Right renal pelvis (tissue), 4 donors: ENCODE data around the gene FIS1. TPM values are rescaled to one million over a fixed set of nuclear protein-coding genes. Genes with fewer than 3 reads are reported as not detected.
"Not testable (repeated sequence)": the region's sequence is repeated elsewhere in the genome, so short reads cannot be mapped to it uniquely, and the experiment has no call there.

Experiments used
- DNase-seq, 4 donors: peaks; one replicate each; pipeline ENCODE4 v3.0.0-alpha.2; 2013; ENCODE audit warnings: low read depth in 4 of 4, low spot score in 3 of 4, missing footprints in 1 of 4
- polyA plus RNA-seq, 4 donors: library from polyadenylated mRNA; unstranded; fragments of 120-200 nt; gene quantifications; one replicate each; pipeline ENCODE4 v1.2.1, GENCODE V29; 2013; ENCODE audit not compliant: insufficient read length in 4 of 4

FIS1 gene
- polyA plus RNA-seq, 4 donors = 124 to 182 (median 131) TPM

DNA sequence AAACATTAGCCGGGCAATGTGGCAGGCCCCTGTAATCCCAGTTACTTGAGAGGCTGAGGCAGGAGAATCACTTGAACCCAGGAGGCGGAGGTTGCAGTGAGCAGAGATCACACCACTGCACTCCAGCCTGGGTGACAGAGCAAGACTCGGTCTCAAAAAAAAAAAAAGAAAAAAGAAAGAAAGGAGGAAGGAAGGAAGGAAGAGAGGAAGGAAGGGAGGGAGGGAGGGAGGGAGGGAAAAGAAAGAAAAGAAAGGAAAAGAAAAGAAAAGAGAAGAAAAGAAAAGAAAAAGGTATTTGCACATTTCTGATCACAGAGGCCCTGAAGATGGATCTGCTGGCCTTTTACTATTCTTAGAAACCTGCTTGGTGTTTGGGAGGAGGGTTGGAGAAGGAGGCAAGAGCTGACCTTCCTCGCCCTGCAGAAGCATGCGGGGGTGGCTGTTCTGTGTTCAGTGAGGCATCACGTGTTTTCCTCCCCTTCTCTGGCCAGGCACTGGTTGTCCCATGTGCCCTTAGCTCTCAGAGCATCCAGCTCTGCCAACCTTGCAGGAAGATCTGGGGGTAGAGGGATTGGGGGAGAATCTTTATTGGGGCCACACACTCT is 19.3 kb upstream of the FIS1 start:
- DNase-seq = peak in 2 of 4 donors; percentile 21 to 51

- DNase-seq = no peak
Measured at GRCh38 chr7:101258243-101258731, 13.4 kb upstream of the FIS1 start.

- no peak for DNase-seq
Measured at GRCh38 chr7:101255796-101256195, 10.9 kb upstream of the FIS1 start.

- DNase-seq = not testable (repeated sequence)
Measured at GRCh38 chr7:101253199-101253598, 8.3 kb upstream of the FIS1 start.

- peak; percentile 93 to 97 (median 95) for DNase-seq
Measured at GRCh38 chr7:101251871-101252659, 7.2 kb upstream of the FIS1 start.

GRCh38 chr7:101250324-101250723 is 5.4 kb upstream of the FIS1 start:
- DNase-seq = no peak

GRCh38 chr7:101248276-101248675 is 3.4 kb upstream of the FIS1 start:
- DNase-seq = no peak

GRCh38 chr7:101245147-101245668 is 327 bp upstream of the FIS1 start:
- DNase-seq = no peak

- no peak for DNase-seq
Measured at GRCh38 chr7:101243646-101244374, 1.1 kb downstream of the FIS1 start.

DNA sequence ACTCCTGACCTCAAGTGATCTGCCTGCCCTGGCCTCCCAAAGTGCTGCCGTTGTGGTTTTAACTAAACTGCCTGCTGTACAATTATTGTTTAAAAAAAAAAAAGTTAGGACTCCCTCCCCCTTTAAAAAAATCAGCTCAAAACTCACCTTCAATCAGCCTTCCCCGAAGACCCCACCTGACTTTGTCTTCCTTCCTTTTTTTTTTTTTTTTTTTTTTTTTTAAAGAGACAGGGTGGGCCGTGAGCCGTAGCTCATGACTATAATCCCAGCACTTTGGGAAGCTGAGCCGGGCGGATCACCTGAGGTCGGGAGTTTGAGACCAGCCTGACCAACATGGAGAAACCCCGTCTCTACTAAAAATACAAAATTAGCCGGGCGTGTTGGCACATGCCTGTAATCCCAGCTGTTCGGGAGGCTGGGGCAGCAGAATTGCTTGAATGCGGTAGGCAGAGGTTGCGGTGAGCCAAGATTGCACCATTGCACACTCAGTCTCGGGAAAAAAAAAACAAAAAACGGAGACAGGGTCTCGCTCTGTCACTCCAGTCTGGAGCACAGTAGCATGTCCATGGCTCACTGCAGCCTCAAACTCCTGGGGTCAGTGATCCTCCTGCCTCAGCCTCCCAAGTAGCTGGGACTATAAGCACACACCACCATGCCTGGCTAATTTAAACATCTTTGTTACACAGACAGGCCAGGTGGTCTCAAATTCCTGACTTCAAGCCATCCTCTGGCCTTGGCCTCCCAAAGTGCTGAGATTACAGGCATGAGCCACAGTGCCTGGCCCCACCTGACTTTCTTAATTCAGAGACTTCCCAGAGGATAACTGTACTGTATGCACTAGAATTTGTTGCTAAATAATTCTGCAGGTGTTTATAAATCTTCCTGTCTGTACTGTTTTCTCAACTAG is 3.2 kb downstream of the FIS1 start:
- DNase-seq = no peak

- no peak for DNase-seq
Measured at GRCh38 chr7:101241015-101241363, 3.9 kb downstream of the FIS1 start.

- DNase-seq = no peak
Measured at GRCh38 chr7:101240226-101241014, 4.5 kb downstream of the FIS1 start.

DNA sequence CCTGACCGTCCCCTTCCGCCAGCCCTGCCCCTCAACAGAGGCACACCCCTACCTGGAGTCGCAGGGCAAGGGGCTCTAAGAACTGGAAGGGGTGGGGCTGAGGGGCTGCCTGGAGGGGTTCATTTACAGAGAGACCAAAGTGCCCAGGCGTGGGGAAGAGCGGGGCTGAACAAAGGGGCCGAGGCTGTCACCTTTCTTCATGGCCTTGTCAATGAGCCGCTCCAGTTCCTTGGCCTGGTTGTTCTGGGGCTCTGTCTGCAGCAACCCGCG is 5.0 kb downstream of the FIS1 start:
- no peak for DNase-seq

GRCh38 chr7:101239191-101239950 is 5.5 kb downstream of the FIS1 start:
- DNase-seq = no peak

- no peak for DNase-seq
Measured at GRCh38 chr7:101238226-101239182, 6.4 kb downstream of the FIS1 start.

GRCh38 chr7:101237206-101238067 is 7.4 kb downstream of the FIS1 start, which contains the start of gene CLDN15:
Gene CLDN15 (minus strand): TSS chr7:101237802. CDS start chr7:101237581, 221 bp downstream.
- DNase-seq = no peak
